HG03571 (cell line): Measurements from ENCODE around the gene TSLP.

ENCODE experiments used
- ATAC-seq: cut with Tn5 transposase; IDR thresholded peaks from one replicate; pipeline ENCODE4 v1.9.1; 2021; ENCODE audit not compliant: unreplicated experiment

The TSLP gene

DNA sequence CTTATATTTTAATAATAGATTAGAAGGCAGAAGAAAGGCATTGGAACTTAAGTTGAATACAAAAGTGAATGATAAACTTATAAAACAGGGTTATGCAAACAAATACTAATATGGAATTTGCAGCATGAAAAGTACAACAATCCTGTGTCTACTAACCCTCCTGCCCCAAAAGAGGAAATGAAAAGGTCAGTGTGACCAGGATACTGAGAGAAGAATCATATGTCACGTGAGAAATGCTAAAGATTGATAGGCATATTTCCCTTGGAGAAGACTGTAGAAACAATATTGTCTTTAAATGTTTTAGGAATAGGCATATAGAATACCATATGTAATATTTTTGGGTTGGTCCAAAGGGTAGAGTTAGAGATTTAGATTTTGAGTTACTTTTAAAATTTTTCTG, 24.5 kb downstream of the TSLP start:
- ATAC-seq, result no peak

- ATAC-seq, result no peak
Observed at GRCh38 chr5:111099058-111099778, 27.7 kb downstream of the TSLP start.

- ATAC-seq, result no peak
Observed at GRCh38 chr5:111106320-111106948, 34.9 kb downstream of the TSLP start.

GRCh38 chr5:111107371-111107770, 35.9 kb downstream of the TSLP start:
- ATAC-seq, result no peak

DNA sequence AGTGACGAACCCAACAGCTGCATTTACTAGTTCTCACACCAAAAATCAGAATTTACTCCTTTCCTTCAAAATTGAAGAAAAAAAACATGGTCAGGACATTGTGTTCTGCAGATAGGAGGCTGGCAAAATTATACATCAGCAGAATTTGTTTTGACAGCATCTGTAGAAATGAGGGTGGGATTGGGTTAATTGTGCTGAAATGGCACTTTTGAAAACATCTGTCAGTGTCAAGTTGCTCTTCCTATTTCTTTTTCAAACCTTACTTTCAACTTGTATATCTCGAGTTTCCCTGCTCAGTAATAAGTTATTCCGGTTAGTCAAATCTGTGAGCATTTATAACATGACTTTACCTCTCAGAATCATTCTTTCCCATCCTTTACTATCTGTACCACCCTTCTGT, 40.4 kb downstream of the TSLP start:
- ATAC-seq, result no peak

DNA sequence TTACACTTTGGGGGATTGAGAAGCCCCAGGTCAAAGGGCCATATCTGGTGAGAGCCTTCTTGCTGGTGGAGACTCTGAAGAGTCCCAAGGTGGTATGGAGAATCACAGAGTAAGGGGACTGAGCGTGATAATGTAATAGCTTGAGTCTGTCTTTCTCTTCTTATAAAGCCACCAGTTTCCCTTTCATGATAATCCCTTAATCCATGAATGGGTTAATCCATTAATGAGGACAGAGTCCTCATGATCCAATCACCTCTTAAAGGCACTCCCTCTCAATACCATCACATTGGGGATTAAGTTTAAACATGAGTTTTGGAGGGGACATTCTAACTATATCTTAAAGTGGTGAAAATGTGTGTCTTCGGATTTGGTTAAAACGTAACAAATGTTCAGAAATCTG, 42.2 kb downstream of the TSLP start:
- ATAC-seq, result no peak

GRCh38 chr5:111115229-111115628, 43.7 kb downstream of the TSLP start:
- no peak for ATAC-seq

DNA sequence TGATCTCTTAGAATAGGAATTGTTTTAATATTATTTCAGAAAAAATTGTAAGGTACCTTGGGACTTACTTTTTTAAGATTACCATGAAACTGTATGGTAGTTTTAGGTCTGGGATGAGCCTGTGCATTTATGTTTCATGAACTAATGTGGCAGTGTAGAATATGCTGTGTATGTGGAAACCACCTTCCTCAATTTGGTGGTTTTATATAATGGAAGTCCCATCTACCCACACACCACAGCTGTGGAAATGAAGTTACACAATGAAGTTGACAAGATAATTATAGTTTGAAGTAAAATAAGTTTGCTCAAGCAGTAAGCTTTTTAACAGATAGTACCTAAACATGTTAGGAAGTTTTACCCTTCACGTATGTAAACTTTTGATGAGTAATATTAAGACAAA, 45.0 kb downstream of the TSLP start:
- no peak for ATAC-seq

DNA sequence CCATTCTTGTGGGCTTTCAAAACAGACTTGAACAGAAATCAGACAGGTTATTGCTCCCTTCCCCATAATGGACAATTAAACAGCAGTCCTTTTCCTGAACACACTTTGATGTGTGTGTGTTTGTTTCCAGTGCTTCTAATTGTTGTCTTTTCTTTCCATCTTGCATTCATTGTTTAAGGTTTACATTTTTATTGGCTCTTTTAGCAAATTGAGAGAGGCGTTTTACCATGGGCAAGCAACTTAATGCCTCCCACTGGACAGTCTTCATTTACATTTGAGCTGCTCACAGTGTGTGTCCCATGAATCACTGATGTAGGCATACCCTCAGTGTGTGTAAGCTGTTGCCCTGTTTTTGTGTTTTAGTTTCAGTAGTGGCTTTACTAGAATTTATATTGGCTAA, 45.6 kb downstream of the TSLP start:
- no peak for ATAC-seq

GRCh38 chr5:111119221-111119620, 47.7 kb downstream of the TSLP start:
- no peak for ATAC-seq

DNA sequence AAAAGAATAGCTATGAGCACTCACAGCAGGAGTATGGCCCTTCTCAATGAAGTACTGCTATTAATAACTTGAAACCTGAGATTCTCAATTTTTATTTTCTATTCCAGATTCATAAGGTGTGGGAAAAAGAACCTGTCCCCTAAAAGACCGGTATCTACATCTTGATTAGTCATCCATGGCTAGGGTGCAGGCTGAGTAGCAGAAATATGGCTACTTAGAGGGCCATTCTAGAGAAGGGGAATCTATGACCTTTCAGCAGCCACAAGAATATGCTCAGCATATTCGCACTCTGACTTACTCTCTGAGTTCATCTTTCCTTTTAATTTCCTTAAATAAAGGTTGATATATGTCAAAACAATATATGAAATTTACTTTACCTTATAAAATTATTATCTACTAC, 48.3 kb downstream of the TSLP start:
- ATAC-seq, result no peak

- no peak for ATAC-seq
Observed at GRCh38 chr5:111120911-111121310, 49.4 kb downstream of the TSLP start.

- no peak for ATAC-seq
Observed at GRCh38 chr5:111121926-111122325, 50.4 kb downstream of the TSLP start.

GRCh38 chr5:111122398-111122797, 50.9 kb downstream of the TSLP start:
- ATAC-seq, result no peak

- no peak for ATAC-seq
Observed at GRCh38 chr5:111124793-111125192, 53.3 kb downstream of the TSLP start.

DNA sequence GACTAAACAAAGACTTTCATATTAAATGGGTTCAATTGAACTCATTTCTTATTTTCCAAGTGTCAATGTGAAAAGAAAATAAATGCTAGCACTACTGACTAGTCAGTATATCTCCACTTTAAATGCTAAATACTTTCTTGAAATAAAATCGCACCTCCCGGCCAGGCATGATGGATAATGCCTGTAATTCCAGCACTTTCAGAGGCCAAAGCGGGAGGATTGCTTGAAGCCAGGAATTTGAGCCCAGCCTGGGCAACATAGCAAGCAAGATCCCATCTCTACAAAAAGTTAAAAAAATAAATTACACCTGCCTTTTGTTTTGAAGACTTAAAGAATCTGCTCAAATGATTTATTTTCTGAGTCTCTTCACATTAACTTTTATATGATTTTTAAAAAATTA, 55.4 kb downstream of the TSLP start:
- ATAC-seq, result no peak
